Glomerular visceral epithelial cell (primary cell): ENCODE measurements around the gene PARD3B.

Experiments
- DNase-seq: peaks from one replicate; pipeline ENCODE4 v3.0.0-alpha.2; 2016; ENCODE audit errors: extremely low spot score

The PARD3B gene

GRCh38 chr2:205501826-205502225, 956.6 kb downstream of the PARD3B start:
- DNase-seq, result no peak

GRCh38 chr2:205505371-205505770, 960.1 kb downstream of the PARD3B start:
- DNase-seq, result no peak

GRCh38 chr2:205509655-205510054, 964.4 kb downstream of the PARD3B start:
- DNase-seq, result no peak

GRCh38 chr2:205510345-205510744, 965.1 kb downstream of the PARD3B start:
- peak; percentile 8 for DNase-seq

GRCh38 chr2:205511221-205511620, 965.9 kb downstream of the PARD3B start:
- peak; percentile 50 for DNase-seq

- DNase-seq, result peak; percentile 17
These were observed 966.4 kb downstream of the PARD3B start for GRCh38 chr2:205511641-205512040.

GRCh38 chr2:205520311-205520710, 975.0 kb downstream of the PARD3B start:
- DNase-seq, result no peak

- peak; percentile 7 for DNase-seq
These were observed 979.4 kb downstream of the PARD3B start for GRCh38 chr2:205524656-205525055.

GRCh38 chr2:205527801-205528200, 982.5 kb downstream of the PARD3B start:
- no peak for DNase-seq

- no peak for DNase-seq
These were observed 985.8 kb downstream of the PARD3B start for GRCh38 chr2:205531072-205531471.

- no peak for DNase-seq
These were observed 986.3 kb downstream of the PARD3B start for GRCh38 chr2:205531489-205532148.

GRCh38 chr2:205535001-205535400, 989.7 kb downstream of the PARD3B start:
- DNase-seq, result no peak

- DNase-seq, result no peak
These were observed 994.3 kb downstream of the PARD3B start for GRCh38 chr2:205539603-205540002.

GRCh38 chr2:205540036-205540435, 994.8 kb downstream of the PARD3B start:
- no peak for DNase-seq

- no peak for DNase-seq
These were observed 998.1 kb downstream of the PARD3B start for GRCh38 chr2:205543262-205543843.

- DNase-seq, result no peak
These were observed 998.8 kb downstream of the PARD3B start for GRCh38 chr2:205543937-205544702.

- no peak for DNase-seq
These were observed 1000.9 kb downstream of the PARD3B start for GRCh38 chr2:205545971-205546816.

- DNase-seq, result no peak
These were observed 1010.4 kb downstream of the PARD3B start for GRCh38 chr2:205555566-205556230.

- DNase-seq, result no peak
These were observed 1011.1 kb downstream of the PARD3B start for GRCh38 chr2:205556357-205556756.

GRCh38 chr2:205556841-205557539, 1011.7 kb downstream of the PARD3B start:
- DNase-seq, result no peak

GRCh38 chr2:205557873-205558272, 1012.6 kb downstream of the PARD3B start:
- no peak for DNase-seq
